OCI-LY3 (cell line): ENCODE data around the gene HAGH.

ENCODE experiments used
- H2AFZ ChIP-seq: fragments of 200-600, 300-600 bp; shearing (Covaris generic); 2 replicates; pipeline ENCODE4 v1.6.0; 2014; ENCODE audit warnings: antibody characterized with exemption, low read depth, low read length
- H3K27ac ChIP-seq: fragments of 200-600, 300-600 bp; sonication (generic); 2 replicates; pipeline ENCODE4 v1.5.1; 2014; ENCODE audit warnings: mild to moderate bottlenecking, low read length, moderate library complexity, mixed read lengths
- H3K27me3 ChIP-seq: fragments of 200-600, 300-600 bp; sonication (generic); 2 replicates; pipeline ENCODE4 v1.6.1; 2014; ENCODE audit warnings: low read depth, low read length, mixed read lengths
- H3K36me3 ChIP-seq: fragments of 200-600, 300-600 bp; sonication (generic); replicated peaks from 2 replicates; pipeline ENCODE3; 2014; ENCODE audit warnings: low read depth, low read length, mixed read lengths
- H3K4me1 ChIP-seq: fragments of 300-600, 200-600 bp; sonication (generic); 2 replicates; pipeline ENCODE4 v1.6.1; 2014; ENCODE audit warnings: low read length, mixed read lengths
- H3K4me2 ChIP-seq: fragments of 200-600, 300-600 bp; sonication (generic); 2 replicates; pipeline ENCODE4 v1.6.1; 2014; ENCODE audit warnings: low read length, mixed read lengths
- H3K4me3 ChIP-seq: fragments of 300-600, 200-600 bp; sonication (generic); 2 replicates; pipeline ENCODE4 v1.5.1; 2014; ENCODE audit warnings: antibody characterized with exemption, mild to moderate bottlenecking, low read length, moderate library complexity
- H3K79me2 ChIP-seq: fragments of 300-600, 200-600 bp; shearing (Covaris generic); 2 replicates; pipeline ENCODE4 v1.6.1; 2014; ENCODE audit warnings: mild to moderate bottlenecking, low read length, mixed read lengths
- H3K9ac ChIP-seq: fragments of 300-600, 200-600 bp; shearing (Covaris generic); 2 replicates; pipeline ENCODE4 v1.6.0; 2014; ENCODE audit warnings: mild to moderate bottlenecking, low read length, moderate library complexity
- H3K9me3 ChIP-seq: fragments of 200-600, 300-600 bp; shearing (Covaris generic); 2 replicates; pipeline ENCODE4 v1.6.1; 2014; ENCODE audit warnings: low read length, mixed read lengths; ENCODE audit not compliant: insufficient read depth
- H4K20me1 ChIP-seq: fragments of 200-600, 300-600 bp; sonication (generic); 2 replicates; pipeline ENCODE4 v1.6.1; 2016; ENCODE audit warnings: low read length, mixed read lengths; ENCODE audit not compliant: insufficient read depth
- CTCF ChIP-seq: fragments of 200-600, 300-600 bp; sonication (generic); IDR thresholded peaks from 2 replicates; pipeline ENCODE4 v1.5.1; 2014; ENCODE audit warnings: antibody characterized with exemption, low read length, low read depth
- EZH2phosphoT487 ChIP-seq: fragments of 200-600 bp; shearing (Covaris generic); IDR thresholded peaks from 2 replicates; pipeline ENCODE4 v1.6.1; 2018; ENCODE audit warnings: antibody characterized with exemption, mixed run types, low read depth

Gene HAGH

GRCh38 chr16:1777375-1778199 lies 49.0 kb downstream of the HAGH start:
- Histone ChIP-seq H3K4me2 (no peak overlapping the region), H2AFZ (no peak overlapping the region), H3K36me3 (no peaks in the 10 kb centered on the region), H3K4me1 (peaks cover 15% of the 10 kb centered on the region), H3K27me3 (no peaks in the 10 kb centered on the region), H3K9ac (no peak overlapping the region), H3K9me3 (no peaks in the 10 kb centered on the region), H3K4me3 (no peak overlapping the region), H4K20me1 (no peaks in the 10 kb centered on the region), H3K79me2 (peaks cover 31% of the 10 kb centered on the region), H3K27ac (no peak overlapping the region)
- TF ChIP-seq EZH2phosphoT487 = no peak
- TF ChIP-seq CTCF = no peak

- Histone ChIP-seq H3K4me3 (no peak overlapping the region), H3K4me2 (no peak overlapping the region), H3K79me2 (peaks cover 37% of the 10 kb centered on the region), H3K9me3 (no peaks in the 10 kb centered on the region), H3K27ac (no peak overlapping the region), H3K36me3 (peaks cover 2% of the 10 kb centered on the region), H3K9ac (no peak overlapping the region), H4K20me1 (no peaks in the 10 kb centered on the region), H3K27me3 (no peaks in the 10 kb centered on the region), H3K4me1 (peaks cover 15% of the 10 kb centered on the region), H2AFZ (no peak overlapping the region)
- TF ChIP-seq EZH2phosphoT487 (no peak), CTCF (no peak)
Measured at GRCh38 chr16:1776991-1777374, 49.6 kb downstream of the HAGH start.

GRCh38 chr16:1776672-1776955 lies 50.0 kb downstream of the HAGH start:
- Histone ChIP-seq H3K79me2 (peaks cover 37% of the 10 kb centered on the region), H3K27me3 (no peaks in the 10 kb centered on the region), H3K9me3 (no peaks in the 10 kb centered on the region), H3K9ac (no peak overlapping the region), H3K27ac (no peak overlapping the region), H3K36me3 (peaks cover 3% of the 10 kb centered on the region), H3K4me2 (no peak overlapping the region), H3K4me1 (peaks cover 14% of the 10 kb centered on the region), H2AFZ (no peak overlapping the region), H4K20me1 (no peaks in the 10 kb centered on the region), H3K4me3 (no peak overlapping the region)
- TF ChIP-seq CTCF = no peak
- TF ChIP-seq EZH2phosphoT487 = no peak

GRCh38 chr16:1775846-1776671 lies 50.6 kb downstream of the HAGH start:
- Histone ChIP-seq H3K27me3 (no peaks in the 10 kb centered on the region), H2AFZ (no peak overlapping the region), H3K9me3 (no peaks in the 10 kb centered on the region), H3K27ac (no peak overlapping the region), H3K4me1 (peaks cover 9% of the 10 kb centered on the region), H4K20me1 (no peaks in the 10 kb centered on the region), H3K4me3 (no peak overlapping the region), H3K4me2 (no peak overlapping the region), H3K79me2 (peaks cover 35% of the 10 kb centered on the region), H3K36me3 (peaks cover 3% of the 10 kb centered on the region), H3K9ac (no peak overlapping the region)
- TF ChIP-seq EZH2phosphoT487 (no peak), CTCF (no peak)
